ENCODE results near the gene HIGD2B. TPM values are rescaled to one million over a fixed set of nuclear protein-coding genes. Genes with fewer than 3 reads are reported as not detected.

Gene HIGD2B
- total RNA-seq (not detected), polyA plus RNA-seq (under 1 TPM in 1 of 3 donors, not detected in 2; 0.10 TPM)
- long read RNA-seq, donor 1 = 0 reads
- long read RNA-seq, donor 2 = 0 reads
- long read RNA-seq, donor 3 = 0 reads
- long read RNA-seq, donor 4 = 0 reads
- long read RNA-seq, donor 5 = 0 reads
- long read RNA-seq, donor 6 = 0 reads
- long read RNA-seq, donor 7 = 0 reads
- long read RNA-seq, donor 8 = 0 reads
- long read RNA-seq, donor 9 = 0 reads
- long read RNA-seq, donor 10 = 0 reads

DNA sequence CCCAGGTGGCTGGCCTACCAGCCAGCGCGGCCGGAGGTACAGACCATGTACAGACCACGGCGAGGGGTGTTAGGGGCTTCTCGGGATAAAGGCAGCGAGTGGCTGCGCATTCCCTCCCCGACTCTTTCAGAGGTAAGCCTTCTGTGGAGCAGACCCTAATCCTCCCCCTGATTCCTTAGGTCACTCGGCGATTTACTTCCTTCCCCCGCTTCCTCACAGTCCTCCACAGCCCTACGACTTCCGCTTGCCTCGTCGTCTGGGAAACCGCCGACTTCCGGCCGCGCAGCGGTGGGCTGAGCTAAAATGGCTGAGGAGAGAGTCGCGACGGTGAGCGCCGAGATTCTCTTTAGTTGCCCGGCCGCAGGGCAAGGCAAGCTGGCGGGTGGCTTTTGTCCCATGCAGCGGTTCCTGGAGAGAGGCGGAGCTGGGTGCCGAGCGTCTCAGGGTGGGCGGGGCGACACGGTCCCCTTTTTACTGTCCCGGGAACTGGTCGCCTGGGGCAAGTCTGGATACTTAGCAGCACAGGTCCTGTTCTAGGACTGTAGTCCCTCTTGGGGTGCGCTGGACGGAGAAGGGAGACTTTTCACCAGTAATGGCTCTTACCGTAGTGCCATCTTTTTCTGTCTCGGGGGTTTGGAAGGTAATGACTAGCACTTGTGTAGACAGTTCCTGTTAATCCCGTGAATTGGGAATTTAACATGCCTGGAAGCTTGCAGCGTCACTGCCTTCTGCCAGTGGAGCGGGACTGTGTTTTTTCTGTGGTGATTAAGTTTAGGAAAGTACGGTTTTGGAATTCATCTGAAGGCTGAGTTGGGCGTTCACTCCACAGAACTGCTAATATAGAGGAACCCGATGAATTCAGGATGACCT, at the start of gene HIGD2B, which contains the start of gene BBS4:
TSS of gene HIGD2B (minus strand) at position 258 of the 870 bp plus-strand sequence. CDS start 9,808 bp downstream, outside the sequence.
TSS of gene BBS4 (plus strand) at position 283 of the 870 bp plus-strand sequence. CDS start at position 304, 21 bp downstream.
- H3K4me1 ChIP-seq (replicated peaks in 1 of 2) = peaks cover 0 to 11% of the 10 kb centered on the region in 2 donors
- peak within 1 kb of the TSS; percentile 54 to 93 (median 65) for H3K4me3 ChIP-seq
- no peaks in the 10 kb centered on the region for H3K27me3 ChIP-seq
- H3K27ac ChIP-seq = peak within 1 kb of the TSS; percentile 67 to 97 (median 88)
- intact Hi-C loops (cut with DNase I) = no loop called here
- no peaks in the 10 kb centered on the region for H3K36me3 ChIP-seq (replicated peaks in 1 of 2)
- TF ChIP-seq POLR2A (IDR thresholded peaks at IDR 0.05) (peak; percentile 65 to 91), CTCF (IDR thresholded peaks at IDR 0.05) (no peak)
- H3K9me3 ChIP-seq (replicated peaks in 1 of 3) = no peaks in the 10 kb centered on the region
- DNase-seq = peak; percentile 88 to 94 (median 90)
- WGBS, 4 donors = 0 to 1% (median 0%) methylated on average over 21 to 49 of the region's 49 CpGs

DNA sequence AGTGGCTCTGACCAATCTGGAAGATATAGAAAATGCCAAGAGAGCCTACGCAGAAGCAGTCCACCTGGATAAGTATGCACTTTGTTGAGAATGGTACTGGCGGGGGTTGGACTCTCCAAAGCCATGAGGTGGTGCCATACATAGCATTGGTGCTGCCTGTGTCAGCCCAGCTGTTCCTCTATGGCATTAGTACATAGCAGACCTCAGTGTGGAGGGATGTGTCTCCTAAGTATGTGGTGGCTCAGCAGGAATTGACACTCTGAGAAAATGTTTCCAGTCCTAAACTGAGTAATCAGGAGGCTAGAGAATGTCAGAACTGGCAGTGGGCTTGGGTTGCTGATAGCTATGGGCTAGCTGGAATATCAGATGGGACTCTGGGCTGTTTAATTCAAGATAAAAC, 49.1 kb upstream of the HIGD2B start:
- intact Hi-C loops (cut with DNase I) = no loop called here
- DNase-seq = no peak
- WGBS, 4 donors = 87 to 100% (median 98%) methylated on average over 2 of the region's 2 CpGs

GRCh38 chr15:72733941-72734738, 48.2 kb upstream of the HIGD2B start:
- intact Hi-C loops (cut with DNase I) = no loop called here
- no peaks in the 10 kb centered on the region for H3K9me3 ChIP-seq (replicated peaks in 1 of 3)
- WGBS, 4 donors = 96 to 99% (median 97%) methylated on average over 2 of the region's 2 CpGs
- no peak overlapping the region for H3K27ac ChIP-seq
- no peaks in the 10 kb centered on the region for H3K27me3 ChIP-seq
- peaks cover 0 to 41% of the 10 kb centered on the region in 2 donors for H3K36me3 ChIP-seq (replicated peaks in 1 of 2)
- TF ChIP-seq POLR2A (IDR thresholded peaks at IDR 0.05) = no peak
- TF ChIP-seq CTCF (IDR thresholded peaks at IDR 0.05) = no peak
- H3K4me3 ChIP-seq = no peak overlapping the region
- no peaks in the 10 kb centered on the region for H3K4me1 ChIP-seq (replicated peaks in 1 of 2)
- no peak for DNase-seq

More for the DNA sequence above, 49.1 kb upstream of the HIGD2B start:
- Histone ChIP-seq H3K4me3 (no peak overlapping the region), H3K9me3 (replicated peaks in 1 of 3) (no peaks in the 10 kb centered on the region), H3K4me1 (replicated peaks in 1 of 2) (no peaks in the 10 kb centered on the region), H3K36me3 (replicated peaks in 1 of 2) (peaks cover 0 to 41% of the 10 kb centered on the region in 2 donors), H3K27me3 (no peaks in the 10 kb centered on the region), H3K27ac (no peak overlapping the region)
- TF ChIP-seq POLR2A (IDR thresholded peaks at IDR 0.05) (no peak), CTCF (IDR thresholded peaks at IDR 0.05) (no peak)

Measured in adrenal gland (tissue), 19 donors.